ENCODE measurements around the gene RNF135. TPM values are rescaled to one million over a fixed set of nuclear protein-coding genes. Genes with fewer than 3 reads are reported as not detected.
A peak's percentile ranks its signal among the peaks of the same experiment; 100 is the strongest.
"Not testable (repeated sequence)": the region's sequence is repeated elsewhere in the genome, so short reads cannot be mapped to it uniquely, and the experiment has no call there.

RNF135 gene
- polyA plus RNA-seq, 4 donors: 16.5 to 20.3 (median 17.9) TPM

GRCh38 chr17:30997270-30997669 is 26.4 kb downstream of the RNF135 start:
- DNase-seq (ENCODE audit: low read depth in 4 of 4, low spot score in 3 of 4): no peak

GRCh38 chr17:30997842-30998241 is 27.0 kb downstream of the RNF135 start:
- DNase-seq (ENCODE audit: low read depth in 4 of 4, low spot score in 3 of 4): no peak

GRCh38 chr17:31002047-31002446 is 31.2 kb downstream of the RNF135 start:
- DNase-seq (ENCODE audit: low read depth in 4 of 4, low spot score in 3 of 4): no peak

GRCh38 chr17:31003225-31003866 is 32.5 kb downstream of the RNF135 start:
- no peak for DNase-seq (ENCODE audit: low read depth in 4 of 4, low spot score in 3 of 4)

- no peak for DNase-seq (ENCODE audit: low read depth in 4 of 4, low spot score in 3 of 4)
Measured at GRCh38 chr17:31004160-31004559, 33.3 kb downstream of the RNF135 start.

GRCh38 chr17:31007695-31008373 is 37.0 kb downstream of the RNF135 start:
- DNase-seq (ENCODE audit: low read depth in 4 of 4, low spot score in 3 of 4): no peak

GRCh38 chr17:31008374-31009041 is 37.7 kb downstream of the RNF135 start:
- DNase-seq (ENCODE audit: low read depth in 4 of 4, low spot score in 3 of 4): peak; percentile 36 to 46 (median 40)

- DNase-seq (ENCODE audit: low read depth in 4 of 4, low spot score in 3 of 4): peak in 3 of 4 donors; percentile 10 to 24 (median 14)
Measured at GRCh38 chr17:31009042-31009702, 38.3 kb downstream of the RNF135 start.

- not testable (repeated sequence) for DNase-seq (ENCODE audit: low read depth in 4 of 4, low spot score in 3 of 4)
Measured at GRCh38 chr17:31010014-31010413, 39.2 kb downstream of the RNF135 start.

- no peak for DNase-seq (ENCODE audit: low read depth in 4 of 4, low spot score in 3 of 4)
Measured at GRCh38 chr17:31013844-31014243, 43.0 kb downstream of the RNF135 start.

- DNase-seq (ENCODE audit: low read depth in 4 of 4, low spot score in 3 of 4): no peak
Measured at GRCh38 chr17:31015639-31016038, 44.8 kb downstream of the RNF135 start.

GRCh38 chr17:31019004-31019403 is 48.2 kb downstream of the RNF135 start:
- DNase-seq (ENCODE audit: low read depth in 4 of 4, low spot score in 3 of 4): no peak

GRCh38 chr17:31023171-31023570 is 52.3 kb downstream of the RNF135 start:
- DNase-seq (ENCODE audit: low read depth in 4 of 4, low spot score in 3 of 4): not testable (repeated sequence)

- DNase-seq (ENCODE audit: low read depth in 4 of 4, low spot score in 3 of 4): no peak
Measured at GRCh38 chr17:31031841-31032240, 61.0 kb downstream of the RNF135 start.

GRCh38 chr17:31035611-31036010 is 64.8 kb downstream of the RNF135 start:
- not testable (repeated sequence) for DNase-seq (ENCODE audit: low read depth in 4 of 4, low spot score in 3 of 4)

- DNase-seq (ENCODE audit: low read depth in 4 of 4, low spot score in 3 of 4): not testable (repeated sequence)
Measured at GRCh38 chr17:31040837-31041236, 70.0 kb downstream of the RNF135 start.

GRCh38 chr17:31042378-31042777 is 71.5 kb downstream of the RNF135 start:
- not testable (repeated sequence) for DNase-seq (ENCODE audit: low read depth in 4 of 4, low spot score in 3 of 4)

GRCh38 chr17:31046856-31047425 is 76.1 kb downstream of the RNF135 start:
- DNase-seq (ENCODE audit: low read depth in 4 of 4, low spot score in 3 of 4): not testable (repeated sequence)

- no peak for DNase-seq (ENCODE audit: low read depth in 4 of 4, low spot score in 3 of 4)
Measured at GRCh38 chr17:31048142-31048541, 77.3 kb downstream of the RNF135 start.

GRCh38 chr17:31048780-31049179 is 77.9 kb downstream of the RNF135 start:
- no peak for DNase-seq (ENCODE audit: low read depth in 4 of 4, low spot score in 3 of 4)

All from left renal pelvis (tissue), 4 donors.